NCI-H526 (cell line): Measurements from ENCODE around the gene MTMR11.

Experiments used
- DNase-seq, 2 experiments: peaks; one replicate each; lab custom pipeline; 2025; lab: John Stamatoyannopoulos, UW

MTMR11 gene

GRCh38 chr1:149934356-149934755, 2.3 kb downstream of the MTMR11 start:
- no peak for DNase-seq

DNA sequence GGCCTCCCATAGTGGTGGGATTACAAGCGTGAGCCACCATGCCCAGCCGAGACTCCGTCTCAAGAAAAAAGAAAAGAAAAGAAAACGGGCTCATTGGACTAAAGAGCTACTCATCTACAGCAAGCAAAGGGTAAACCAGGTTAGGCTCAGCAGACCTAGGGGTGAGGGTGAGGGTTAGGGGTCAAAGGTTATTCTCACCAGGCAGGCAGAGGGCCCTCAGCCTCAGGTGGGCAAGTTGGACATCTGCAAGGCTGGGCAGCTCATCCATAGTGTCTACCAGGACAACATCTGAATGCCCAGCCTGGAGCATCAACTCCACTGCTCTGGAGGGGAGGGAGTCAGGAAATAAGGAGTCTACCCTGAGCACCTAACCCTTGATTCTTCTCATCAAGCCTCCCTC, 3.5 kb downstream of the MTMR11 start:
- no peak for DNase-seq

DNA sequence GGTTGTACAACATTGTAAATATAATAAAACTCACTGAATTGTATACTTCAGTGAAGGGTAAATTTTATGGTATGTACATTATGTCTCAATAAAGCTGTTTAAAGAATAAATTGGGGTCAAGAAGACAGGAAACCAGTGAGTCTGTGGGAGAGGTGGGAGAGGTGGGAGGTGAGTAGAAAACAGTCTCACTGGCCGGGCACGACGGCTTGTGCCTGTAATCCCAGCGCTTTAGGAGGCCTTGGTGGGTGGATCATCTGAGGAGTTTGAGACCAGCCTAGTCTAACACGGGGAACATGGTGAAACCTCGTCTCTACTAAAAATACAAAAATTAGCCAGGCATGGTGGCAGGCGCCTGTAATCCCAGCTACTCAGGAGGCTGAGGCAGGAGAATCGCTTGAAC, 4.2 kb downstream of the MTMR11 start:
- no peak for DNase-seq

GRCh38 chr1:149931212-149931790, 5.4 kb downstream of the MTMR11 start:
- no peak for DNase-seq

- no peak for DNase-seq
Observed at GRCh38 chr1:149929856-149930255, 6.8 kb downstream of the MTMR11 start.

DNA sequence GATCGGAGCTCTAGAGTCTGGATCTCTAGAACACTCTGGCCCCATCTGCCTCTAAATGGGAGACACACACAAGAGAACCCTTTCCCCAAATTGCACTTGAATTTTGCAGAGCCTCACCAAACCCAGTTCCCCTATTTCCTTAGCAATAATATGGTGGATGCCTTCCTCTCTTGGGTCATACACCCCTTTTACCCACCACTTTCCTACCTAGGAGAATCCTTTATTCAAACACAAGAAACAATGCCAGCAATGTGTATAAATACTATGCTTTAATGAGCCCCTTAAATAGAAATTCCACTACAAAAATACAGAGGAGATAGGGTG, 8.3 kb downstream of the MTMR11 start:
- no peak for DNase-seq

DNA sequence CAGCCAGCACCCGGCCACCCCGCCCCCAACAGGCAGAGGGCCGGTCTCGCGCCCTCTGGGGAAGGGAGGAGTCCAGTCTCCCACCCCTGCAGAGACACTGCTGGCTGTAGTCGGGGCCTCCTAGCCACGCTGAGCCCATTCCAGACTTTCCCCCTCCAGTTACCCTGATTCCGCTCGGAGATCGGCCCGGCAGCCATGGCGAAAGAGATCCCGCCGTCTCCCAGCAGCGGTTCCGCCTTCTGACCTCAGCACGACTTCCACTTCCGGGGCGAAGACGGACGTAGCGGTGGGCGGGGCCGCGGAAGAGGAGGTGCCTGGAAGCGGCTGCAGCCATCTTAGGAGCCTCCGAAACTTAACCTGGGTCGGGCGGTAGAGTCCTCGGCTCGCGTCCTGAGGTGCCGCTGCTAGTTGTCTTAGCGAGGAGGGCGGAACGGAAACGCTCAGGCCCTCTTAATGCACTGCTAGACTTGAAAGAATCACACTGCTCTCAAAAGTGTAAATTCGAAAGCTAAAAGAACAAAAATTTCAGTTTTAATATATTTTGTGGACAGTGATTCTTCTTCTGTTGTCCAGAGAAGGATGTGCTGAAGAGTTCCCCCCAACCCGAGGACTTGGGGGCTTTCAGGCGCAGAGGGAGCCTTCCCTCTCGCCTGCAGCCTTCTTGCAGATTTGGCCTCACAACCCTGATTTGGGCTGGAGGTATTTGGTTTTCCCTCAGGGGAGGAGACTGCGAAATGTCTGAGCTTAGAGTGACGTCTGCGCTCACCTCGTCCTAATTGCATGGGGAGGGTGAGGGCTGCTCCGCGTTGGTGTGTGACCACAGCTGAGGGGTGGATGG, 8.9 kb downstream of the MTMR11 start, which contains the start of gene SF3B4:
TSS of gene SF3B4 (minus strand) at position 241 of the 838 bp plus-strand sequence. CDS start at position 197, 44 bp downstream.
- DNase-seq = peak; percentile 97 to 100

- no peak for DNase-seq
Observed at GRCh38 chr1:149927056-149927562, 9.6 kb downstream of the MTMR11 start.

DNA sequence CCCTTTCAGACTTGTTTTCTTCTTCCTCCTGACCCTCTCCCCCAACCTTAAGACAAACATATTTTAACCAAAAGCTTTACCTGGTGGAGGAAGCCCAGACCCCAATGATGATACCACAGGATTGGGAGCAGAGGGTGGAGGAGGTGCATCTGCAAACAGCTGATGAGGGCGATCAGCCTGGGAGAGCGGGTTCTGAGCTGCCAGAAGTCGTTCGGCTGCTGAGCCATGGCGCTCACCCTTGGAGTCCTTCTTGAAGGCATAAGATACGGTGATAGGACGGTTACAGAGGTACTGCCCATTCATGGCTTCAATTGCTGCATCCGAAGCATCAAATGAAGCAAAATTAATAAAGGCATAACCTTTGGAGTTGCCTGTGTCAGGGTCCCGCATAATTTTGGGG, 10.4 kb downstream of the MTMR11 start:
- no peak for DNase-seq

GRCh38 chr1:149925751-149926150, 10.9 kb downstream of the MTMR11 start:
- no peak for DNase-seq

GRCh38 chr1:149925345-149925744, 11.3 kb downstream of the MTMR11 start:
- no peak for DNase-seq

DNA sequence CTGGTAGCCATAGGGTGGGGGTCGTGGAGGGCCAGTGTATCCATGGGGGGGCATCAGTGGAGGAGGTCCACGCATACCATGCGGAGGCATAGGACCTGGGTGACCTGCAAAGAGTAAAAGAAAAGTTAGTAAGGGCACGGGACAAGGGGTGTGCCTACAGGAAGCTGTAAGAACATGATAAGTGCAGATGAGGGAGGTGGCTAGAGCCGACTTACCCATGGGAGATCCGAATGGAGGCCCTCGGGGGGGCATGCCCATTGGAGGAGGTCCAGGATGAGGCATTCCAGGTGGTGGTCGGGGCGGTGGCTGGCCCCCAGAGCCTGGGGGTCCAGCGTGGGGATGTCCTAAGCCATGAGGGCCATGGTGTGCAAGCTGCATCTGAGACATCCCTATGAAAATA, 13.1 kb downstream of the MTMR11 start:
- no peak for DNase-seq

GRCh38 chr1:149917571-149918144, 19.0 kb downstream of the MTMR11 start, which contains the start of gene SV2A:
Gene SV2A, minus strand, starts transcription at chr1:149917844. Its CDS starts 4,004 bp downstream, at chr1:149913840.
- DNase-seq = peak; percentile 77 to 96

GRCh38 chr1:149916898-149917252, 19.8 kb downstream of the MTMR11 start:
- peak in 1 of 2 experiments; percentile 59 for DNase-seq

- DNase-seq = no peak
Observed at GRCh38 chr1:149916193-149916897, 20.3 kb downstream of the MTMR11 start.

DNA sequence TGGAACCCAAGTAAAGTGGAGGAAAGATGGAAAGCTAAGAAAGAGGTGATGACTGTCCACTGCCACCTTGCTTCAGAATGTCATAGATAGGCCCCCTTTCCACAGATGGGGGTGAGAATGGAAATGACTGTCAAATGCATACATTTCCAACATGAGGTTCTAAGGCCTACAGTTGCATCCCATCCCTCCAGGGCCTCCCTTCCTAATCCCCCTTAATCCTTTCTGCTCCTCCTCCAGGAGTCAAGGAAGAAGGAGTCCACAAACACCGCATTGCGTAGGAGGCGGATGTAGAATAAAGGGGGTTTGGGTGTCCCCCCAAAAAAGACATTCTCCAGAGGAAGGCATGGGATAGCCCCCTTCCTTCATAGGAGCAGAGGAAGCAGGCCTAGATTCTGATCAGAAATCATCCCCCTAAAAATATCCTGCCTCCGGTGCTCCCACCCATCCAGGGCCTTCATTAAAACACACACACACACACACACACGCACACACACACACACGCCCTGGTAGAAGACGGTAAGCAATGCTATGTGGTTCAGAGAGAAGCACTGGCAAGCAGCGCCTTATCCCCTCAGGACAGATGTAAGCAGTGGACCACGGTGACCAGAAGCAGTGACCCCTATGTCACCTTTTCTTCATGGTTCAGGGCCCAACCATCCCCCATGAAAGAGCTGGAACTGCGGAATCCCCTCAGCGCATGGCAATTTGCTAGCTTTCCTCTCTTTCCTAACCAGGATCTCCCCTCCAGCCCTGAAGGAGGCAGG, 21.1 kb downstream of the MTMR11 start:
- DNase-seq = no peak

DNA sequence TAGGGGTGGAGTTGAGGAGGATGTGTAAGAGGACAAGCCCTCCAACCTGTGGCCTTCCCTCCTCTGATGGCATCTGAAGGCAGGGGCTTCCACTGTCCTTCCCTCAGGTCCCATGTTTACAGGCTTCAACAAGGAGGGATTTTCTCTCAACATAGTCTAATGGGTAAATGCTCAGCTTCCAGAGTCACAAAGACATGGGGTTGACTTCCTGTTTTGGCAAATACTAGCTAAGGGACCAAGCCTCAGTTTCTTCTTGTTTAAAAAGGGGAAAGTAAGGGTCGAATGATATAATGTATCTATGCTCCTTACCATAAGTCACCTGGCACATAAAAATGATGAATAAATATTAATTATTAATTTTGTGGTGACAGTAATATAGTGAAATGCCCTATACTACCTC, 22.1 kb downstream of the MTMR11 start:
- DNase-seq = no peak

DNA sequence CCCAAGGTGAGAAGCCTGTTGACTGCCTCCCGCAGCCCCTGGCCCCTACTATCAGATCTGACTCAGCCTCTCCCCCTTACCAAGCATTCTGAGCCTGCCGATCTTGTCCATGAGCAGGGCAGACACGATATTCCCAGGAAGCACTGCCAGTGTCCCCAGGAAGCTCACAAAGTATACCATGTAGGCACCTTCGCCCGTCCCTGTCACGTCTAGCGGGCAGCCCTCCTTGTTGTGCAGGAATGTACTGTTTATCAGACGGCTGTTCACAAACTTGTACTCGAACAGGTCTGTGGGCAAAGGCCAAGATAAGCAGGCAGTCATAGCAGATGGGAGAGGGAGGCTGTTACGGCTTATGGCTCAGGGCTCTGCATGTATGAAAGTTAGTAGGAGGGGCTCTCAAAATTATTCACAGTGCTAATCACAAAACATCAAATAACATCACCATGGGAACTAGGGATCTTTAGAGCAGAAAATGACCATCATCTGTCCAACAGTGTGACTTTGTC, 30.1 kb downstream of the MTMR11 start:
- DNase-seq = no peak

DNA sequence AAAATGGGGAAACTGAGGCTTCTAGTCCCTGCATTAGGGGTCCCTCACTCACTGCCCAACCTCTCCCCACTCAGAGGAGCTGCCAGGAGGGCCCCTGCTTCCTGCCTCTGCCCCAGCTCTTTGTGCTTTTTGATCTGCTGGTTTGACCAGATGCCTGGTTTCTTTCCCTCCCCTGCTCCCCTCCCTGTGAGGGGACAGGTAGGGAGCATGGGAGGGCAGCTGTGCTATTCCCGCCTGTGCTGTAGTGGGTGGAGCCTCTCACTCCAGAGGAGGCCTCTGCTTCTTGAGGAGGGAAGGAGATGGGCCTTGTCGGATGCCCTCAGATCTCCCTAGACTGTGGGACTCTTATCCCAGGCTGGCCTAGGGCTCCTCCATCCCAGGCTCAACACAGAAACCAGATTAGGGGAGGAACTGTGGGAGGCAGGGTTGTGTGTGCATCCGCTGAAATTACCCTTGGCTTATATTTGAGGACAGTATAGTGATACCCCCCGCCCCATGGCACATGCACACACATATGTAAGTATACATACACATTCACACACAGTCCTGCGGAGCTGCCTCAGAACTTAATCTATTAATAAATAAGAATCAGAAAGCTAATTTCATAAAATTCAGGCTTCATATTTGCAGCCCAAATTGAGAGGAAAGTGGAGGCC, 32.7 kb downstream of the MTMR11 start:
- no peak for DNase-seq

DNA sequence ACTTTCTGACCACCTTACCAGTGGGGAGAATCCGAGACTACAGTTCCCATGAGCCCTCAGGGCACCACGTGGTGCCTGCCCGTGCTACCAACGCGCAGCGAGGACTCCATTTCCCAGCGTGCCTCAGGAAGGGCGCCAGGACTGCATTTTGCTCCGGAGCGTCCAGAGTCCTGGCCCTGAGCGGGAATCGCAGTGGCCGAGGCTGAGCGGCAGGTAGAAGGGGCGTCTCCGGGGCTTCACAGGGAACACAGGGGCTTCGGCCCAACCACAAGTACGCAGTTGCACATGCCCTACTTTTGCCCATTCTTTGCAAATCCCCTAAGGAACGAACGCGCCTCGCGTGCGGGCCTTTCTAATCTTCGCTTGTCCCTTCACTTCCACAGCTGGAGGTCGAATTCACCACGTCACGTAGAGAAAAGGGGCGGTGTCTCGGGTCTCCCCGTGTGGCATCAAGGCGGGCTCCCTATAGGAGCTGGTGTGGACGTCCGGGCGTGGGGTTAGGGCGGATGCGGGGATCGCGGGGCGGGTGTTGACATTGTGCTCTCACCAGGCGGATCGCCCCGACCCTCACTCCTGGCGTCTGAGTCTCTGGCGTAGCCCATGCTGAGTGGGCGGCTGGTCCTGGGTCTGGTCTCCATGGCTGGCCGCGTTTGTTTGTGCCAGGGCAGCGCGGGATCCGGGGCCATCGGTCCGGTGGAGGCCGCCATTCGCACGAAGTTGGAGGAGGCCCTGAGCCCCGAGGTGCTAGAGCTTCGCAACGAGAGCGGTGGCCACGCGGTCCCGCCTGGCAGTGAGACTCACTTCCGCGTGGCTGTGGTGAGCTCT, 37.0 kb downstream of the MTMR11 start, which contains the start of gene BOLA1:
TSS of gene BOLA1 (plus strand) at position 109 of the 825 bp plus-strand sequence. CDS start at position 601, 492 bp downstream.
- peak; percentile 93 to 98 for DNase-seq
